G401 (cell line): ENCODE data around the gene FUOM. TPM values are rescaled to one million over a fixed set of nuclear protein-coding genes. Genes with fewer than 3 reads are reported as not detected.
"Not testable (repeated sequence)": the region's sequence is repeated elsewhere in the genome, so short reads cannot be mapped to it uniquely, and the experiment has no call there.

Experiments
- DNase-seq: peaks from one replicate; pipeline ENCODE4 v3.0.0-alpha.2; 2015; ENCODE audit warnings: low spot score
- in situ Hi-C: cut with HindIII; loops from 2 replicates; pipeline ENCODE4 v1.10.0; 2016; ENCODE audit warnings: low sequenced_read_pairs, mixed read lengths
- total RNA-seq: library from RNA; depleted of rRNA; stranded (reverse); fragments of >200 nt; shearing (Covaris generic); gene quantifications from 2 replicates; pipeline ENCODE4 v1.2.3, GENCODE V29; 2014

Gene FUOM
- total RNA-seq, 1 experiment from 2014 or later: 65.7 TPM

- DNase-seq: peak; percentile 92
- in situ Hi-C loops: no loop called here
Observed at GRCh38 chr10:133373174-133374090, 15.6 kb upstream of the FUOM start, which contains the start of gene ECHS1. TSS of gene ECHS1 (minus strand) at chr10:133373354. CDS start at chr10:133373333, 21 bp downstream.

- in situ Hi-C loops: no loop called here
- no peak for DNase-seq
Observed at GRCh38 chr10:133372507-133372906, 14.7 kb upstream of the FUOM start.

- DNase-seq: no peak
- in situ Hi-C loops: no loop called here
Observed at GRCh38 chr10:133370030-133370786, 12.4 kb upstream of the FUOM start.

GRCh38 chr10:133368153-133368552 is 10.3 kb upstream of the FUOM start:
- in situ Hi-C loops: no loop called here
- DNase-seq: no peak

GRCh38 chr10:133367461-133367860 is 9.6 kb upstream of the FUOM start:
- in situ Hi-C loops: not testable (repeated sequence)

GRCh38 chr10:133366751-133367150 is 8.9 kb upstream of the FUOM start:
- DNase-seq: no peak
- in situ Hi-C loops: no loop called here

More at GRCh38 chr10:133367461-133367860, 9.6 kb upstream of the FUOM start:
- DNase-seq: not testable (repeated sequence)

GRCh38 chr10:133366130-133366478 is 8.3 kb upstream of the FUOM start:
- DNase-seq: no peak
- in situ Hi-C loops: no loop called here

- in situ Hi-C loops: no loop called here
- DNase-seq: peak; percentile 68
Observed at GRCh38 chr10:133365461-133366129, 7.8 kb upstream of the FUOM start.

- peak; percentile 73 for DNase-seq
- in situ Hi-C loops: no loop called here
Observed at GRCh38 chr10:133364645-133365431, 7.0 kb upstream of the FUOM start.

GRCh38 chr10:133362846-133363245 is 5.0 kb upstream of the FUOM start:
- in situ Hi-C loops: no loop called here
- DNase-seq: no peak

- in situ Hi-C loops: no loop called here
- no peak for DNase-seq
Observed at GRCh38 chr10:133361773-133362441, 4.1 kb upstream of the FUOM start.

- no peak for DNase-seq
- in situ Hi-C loops: no loop called here
Observed at GRCh38 chr10:133361227-133361626, 3.4 kb upstream of the FUOM start.

- no peak for DNase-seq
- in situ Hi-C loops: no loop called here
Observed at GRCh38 chr10:133359972-133360610, 2.3 kb upstream of the FUOM start.

- peak; percentile 58 for DNase-seq
- in situ Hi-C loops: no loop called here
Observed at GRCh38 chr10:133359554-133359971, 1.7 kb upstream of the FUOM start.

GRCh38 chr10:133358925-133359310 is 1.1 kb upstream of the FUOM start:
- no peak for DNase-seq
- in situ Hi-C loops: no loop called here

GRCh38 chr10:133358162-133358924 is 524 bp upstream of the FUOM start:
- DNase-seq: no peak

GRCh38 chr10:133356549-133357284 is 1.1 kb downstream of the FUOM start:
- DNase-seq: no peak
- in situ Hi-C loops: no loop called here

More at GRCh38 chr10:133358162-133358924, 524 bp upstream of the FUOM start:
- in situ Hi-C loops: no loop called here
